MM.1S (cell line): ENCODE results near the gene COX20.
"Not testable (repeated sequence)": the region's sequence is repeated elsewhere in the genome, so short reads cannot be mapped to it uniquely, and the experiment has no call there.

Experiments used
- DNase-seq: peaks from one replicate; pipeline ENCODE4 v3.0.0-alpha.2; 2015
- H2AFZ ChIP-seq: fragments of 300-600 bp; sonication (generic); 2 replicates; pipeline ENCODE4 v1.6.0; 2016; ENCODE audit warnings: antibody characterized with exemption, low read length
- H3F3A ChIP-seq: fragments of 300-600 bp; sonication (generic); 2 replicates; pipeline ENCODE4 v1.6.1; 2016; ENCODE audit warnings: mild to moderate bottlenecking, antibody characterized with exemption, low read length, moderate library complexity, mixed read lengths; ENCODE audit not compliant: insufficient read depth
- H3K27ac ChIP-seq: fragments of 300-600 bp; sonication (generic); 2 replicates; pipeline ENCODE4 v1.5.1; 2016; ENCODE audit warnings: mild to moderate bottlenecking, low read length
- H3K27me3 ChIP-seq: fragments of 300-600 bp; sonication (generic); replicated peaks from 2 replicates; pipeline ENCODE4 v1.6.0; 2016; ENCODE audit warnings: low read length; ENCODE audit not compliant: insufficient read depth
- H3K36me3 ChIP-seq: fragments of 300-600 bp; sonication (generic); replicated peaks from 2 replicates; pipeline ENCODE4 v1.6.1; 2016; ENCODE audit warnings: mild to moderate bottlenecking, low read length, mixed read lengths; ENCODE audit not compliant: insufficient read depth
- H3K4me1 ChIP-seq: fragments of 300-600 bp; sonication (generic); 2 replicates; pipeline ENCODE4 v1.6.1; 2016; ENCODE audit warnings: low read length, mixed read lengths
- H3K4me2 ChIP-seq: fragments of 300-600 bp; sonication (generic); 2 replicates; pipeline ENCODE4 v1.6.0; 2016; ENCODE audit warnings: low read depth, low read length
- H3K4me3 ChIP-seq: fragments of 300-600 bp; sonication (generic); 2 replicates; pipeline ENCODE4 v1.5.1; 2016; ENCODE audit warnings: low read length, mixed read lengths
- H3K79me2 ChIP-seq: fragments of 300-600 bp; sonication (generic); 2 replicates; pipeline ENCODE4 v1.6.1; 2016; ENCODE audit warnings: mixed run types, low read length, mixed read lengths
- H3K9ac ChIP-seq: fragments of 300-600 bp; sonication (generic); 2 replicates; pipeline ENCODE4 v1.6.1; 2016; ENCODE audit warnings: low read length, mixed read lengths
- H3K9me2 ChIP-seq: fragments of 300-600 bp; sonication (generic); replicated peaks from 2 replicates; pipeline ENCODE4 v1.6.1; 2016; ENCODE audit warnings: mild to moderate bottlenecking, low read length, mixed read lengths; ENCODE audit not compliant: insufficient read depth
- H3K9me3 ChIP-seq: fragments of 300-600 bp; sonication (generic); replicated peaks from 2 replicates; pipeline ENCODE4 v1.6.1; 2016; ENCODE audit warnings: mild to moderate bottlenecking, low read length, mixed read lengths; ENCODE audit not compliant: insufficient read depth
- H4K20me1 ChIP-seq: fragments of 300-600 bp; sonication (generic); 2 replicates; pipeline ENCODE4 v1.6.1; 2016; ENCODE audit warnings: mild to moderate bottlenecking, low read length, moderate library complexity, mixed read lengths; ENCODE audit not compliant: insufficient read depth
- EZH2 ChIP-seq: fragments of 300-600 bp; sonication (generic); optimal IDR thresholded peaks from 2 replicates; pipeline ENCODE3; 2017; ENCODE audit warnings: low read depth, mild to moderate bottlenecking, antibody characterized with exemption, low read length, mixed read lengths
- EZH2phosphoT487 ChIP-seq: fragments of 300-600 bp; sonication (generic); IDR thresholded peaks from 2 replicates; pipeline ENCODE4 v1.6.1; 2018; ENCODE audit warnings: antibody characterized with exemption, low read length
- TF ChIP-seq, protein P1 (sequence below): fragments of 300-600 bp; sonication (generic); IDR thresholded peaks from 2 replicates; pipeline ENCODE4 v1.5.1; 2016; ENCODE audit warnings: antibody characterized with exemption, low read length, mixed read lengths

The COX20 gene

GRCh38 chr1:244794071-244794470 lies 41.4 kb upstream of the COX20 start:
- Histone ChIP-seq H3K79me2 (no peaks in the 10 kb centered on the region), H2AFZ (no peak overlapping the region), H4K20me1 (no peaks in the 10 kb centered on the region), H3K9me3 (no peaks in the 10 kb centered on the region), H3K4me2 (no peak overlapping the region), H3K27ac (no peak overlapping the region), H3F3A (no peaks in the 10 kb centered on the region), H3K4me3 (no peak overlapping the region), H3K27me3 (no peaks in the 10 kb centered on the region), H3K9ac (no peak overlapping the region), H3K36me3 (no peaks in the 10 kb centered on the region), H3K4me1 (no peaks in the 10 kb centered on the region), H3K9me2 (no peaks in the 10 kb centered on the region)
- no peak for DNase-seq
- TF ChIP-seq EZH2 (no peak), EZH2phosphoT487 (no peak)
- TF ChIP-seq, protein P1, sequence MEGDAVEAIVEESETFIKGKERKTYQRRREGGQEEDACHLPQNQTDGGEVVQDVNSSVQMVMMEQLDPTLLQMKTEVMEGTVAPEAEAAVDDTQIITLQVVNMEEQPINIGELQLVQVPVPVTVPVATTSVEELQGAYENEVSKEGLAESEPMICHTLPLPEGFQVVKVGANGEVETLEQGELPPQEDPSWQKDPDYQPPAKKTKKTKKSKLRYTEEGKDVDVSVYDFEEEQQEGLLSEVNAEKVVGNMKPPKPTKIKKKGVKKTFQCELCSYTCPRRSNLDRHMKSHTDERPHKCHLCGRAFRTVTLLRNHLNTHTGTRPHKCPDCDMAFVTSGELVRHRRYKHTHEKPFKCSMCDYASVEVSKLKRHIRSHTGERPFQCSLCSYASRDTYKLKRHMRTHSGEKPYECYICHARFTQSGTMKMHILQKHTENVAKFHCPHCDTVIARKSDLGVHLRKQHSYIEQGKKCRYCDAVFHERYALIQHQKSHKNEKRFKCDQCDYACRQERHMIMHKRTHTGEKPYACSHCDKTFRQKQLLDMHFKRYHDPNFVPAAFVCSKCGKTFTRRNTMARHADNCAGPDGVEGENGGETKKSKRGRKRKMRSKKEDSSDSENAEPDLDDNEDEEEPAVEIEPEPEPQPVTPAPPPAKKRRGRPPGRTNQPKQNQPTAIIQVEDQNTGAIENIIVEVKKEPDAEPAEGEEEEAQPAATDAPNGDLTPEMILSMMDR: no peak

GRCh38 chr1:244794516-244794915 lies 40.9 kb upstream of the COX20 start:
- H3K36me3 ChIP-seq, H3K4me1 ChIP-seq, H4K20me1 ChIP-seq, H3K79me2 ChIP-seq, H3K9me3 ChIP-seq, H2AFZ ChIP-seq, H3K9ac ChIP-seq, H3K4me2 ChIP-seq, H3K9me2 ChIP-seq, DNase-seq, H3K27me3 ChIP-seq, H3K4me3 ChIP-seq, H3K27ac ChIP-seq, H3F3A ChIP-seq: not testable (repeated sequence)

DNA sequence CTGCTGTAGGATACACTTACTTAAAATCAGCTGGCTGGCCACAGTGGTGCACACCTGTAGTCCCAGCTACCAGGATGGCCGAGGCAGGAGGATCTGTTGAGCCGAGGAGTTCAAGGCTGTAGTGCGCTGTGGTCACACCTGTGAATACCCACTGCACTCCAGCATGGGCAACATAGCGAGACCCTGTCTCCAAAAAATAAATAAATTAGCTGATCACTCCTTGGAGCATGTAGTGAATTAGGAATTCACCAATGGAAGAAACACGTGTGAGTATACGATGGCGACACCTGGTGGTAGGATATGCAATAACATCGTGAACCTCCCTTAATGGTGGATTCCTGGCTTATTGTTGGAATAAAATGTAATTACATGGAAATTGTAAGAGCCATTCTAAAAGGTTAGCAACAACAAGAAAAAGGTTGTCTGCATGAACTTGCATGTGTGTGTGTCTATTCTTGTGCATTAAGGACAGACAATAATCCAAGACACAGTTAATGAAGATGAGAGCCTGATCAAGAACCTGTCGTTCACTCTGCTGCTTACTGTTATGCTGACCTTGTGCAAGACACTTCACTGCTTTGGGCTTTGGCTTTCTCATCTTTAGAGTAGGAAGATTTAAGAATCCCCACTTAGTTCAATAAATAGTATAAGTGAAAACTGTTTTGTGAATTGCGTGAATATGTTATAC lies 38.6 kb upstream of the COX20 start:
- Histone ChIP-seq H3K36me3 (no peaks in the 10 kb centered on the region), H2AFZ (no peak overlapping the region), H3K9ac (no peak overlapping the region), H3K27me3 (no peaks in the 10 kb centered on the region), H3K79me2 (no peaks in the 10 kb centered on the region), H3K9me2 (no peaks in the 10 kb centered on the region), H3F3A (no peaks in the 10 kb centered on the region), H3K4me1 (no peaks in the 10 kb centered on the region), H4K20me1 (no peaks in the 10 kb centered on the region), H3K9me3 (no peaks in the 10 kb centered on the region), H3K4me2 (no peak overlapping the region), H3K27ac (no peak overlapping the region), H3K4me3 (no peak overlapping the region)
- DNase-seq: peak; percentile 52
- TF ChIP-seq, protein P1: peak; percentile 97
- TF ChIP-seq EZH2: no peak
- no peak for TF ChIP-seq EZH2phosphoT487

DNA sequence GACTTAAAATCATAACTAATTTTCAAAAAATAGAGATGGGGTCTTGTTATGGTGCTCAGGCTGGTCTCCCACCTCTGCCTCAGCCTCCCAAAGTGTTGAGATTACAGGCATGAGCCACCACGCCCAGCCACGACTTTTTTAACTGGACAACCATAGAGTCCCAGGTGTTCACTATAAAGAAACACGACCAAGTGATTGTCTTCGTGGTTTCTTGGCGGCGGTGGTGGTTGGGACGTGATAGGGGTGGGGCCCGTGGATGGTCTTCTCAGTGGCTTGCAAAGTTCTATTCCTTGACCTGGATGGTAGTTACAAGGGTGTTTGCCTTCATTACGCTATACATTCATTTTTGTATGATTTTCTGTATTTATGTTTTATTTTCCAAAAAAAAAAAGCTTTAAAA lies 34.6 kb upstream of the COX20 start:
- Histone ChIP-seq H3K4me2 (no peak overlapping the region), H4K20me1 (no peaks in the 10 kb centered on the region), H2AFZ (no peak overlapping the region), H3K36me3 (no peaks in the 10 kb centered on the region), H3K9me2 (no peaks in the 10 kb centered on the region), H3K9ac (no peak overlapping the region), H3K27ac (no peak overlapping the region), H3K27me3 (no peaks in the 10 kb centered on the region), H3K79me2 (no peaks in the 10 kb centered on the region), H3F3A (no peaks in the 10 kb centered on the region), H3K4me1 (no peaks in the 10 kb centered on the region), H3K4me3 (no peak overlapping the region), H3K9me3 (no peaks in the 10 kb centered on the region)
- no peak for DNase-seq
- TF ChIP-seq EZH2 (no peak), EZH2phosphoT487 (no peak)
- TF ChIP-seq, protein P1: no peak
